ENCODE data around the gene SYMPK. TPM values are rescaled to one million over a fixed set of nuclear protein-coding genes. Genes with fewer than 3 reads are reported as not detected.
"Not testable (repeated sequence)": the region's sequence is repeated elsewhere in the genome, so short reads cannot be mapped to it uniquely, and the experiment has no call there.

SYMPK gene
- total RNA-seq, 4 donors from 2014 or later: 32.8 to 76.3 (median 44.1) TPM

DNA sequence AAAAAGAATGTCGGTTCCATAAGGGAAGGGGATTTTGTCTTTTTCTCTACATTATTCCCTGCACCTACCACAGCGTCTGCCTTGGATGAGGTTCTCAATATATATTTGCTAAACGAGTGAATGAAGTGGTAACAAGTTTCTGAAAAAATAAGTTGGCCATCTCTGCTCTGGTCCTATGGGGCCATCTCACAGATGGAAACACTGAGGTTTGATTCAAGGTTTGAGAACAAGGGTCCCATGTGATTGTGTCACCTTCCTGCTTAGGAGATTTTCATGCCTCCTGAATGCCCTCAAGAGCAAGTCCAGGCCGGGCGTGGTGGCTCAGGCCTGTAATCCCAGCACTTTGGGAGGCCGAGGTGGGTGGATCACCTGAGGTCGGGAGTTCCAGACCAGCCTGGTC lies 36.3 kb upstream of the SYMPK start:
- TF ChIP-seq POLR2A (IDR thresholded peaks at IDR 0.05): no peak
- no peak for TF ChIP-seq POLR2AphosphoS5 (IDR thresholded peaks at IDR 0.05)
- TF ChIP-seq EP300 (IDR thresholded peaks at IDR 0.05): no peak
- TF ChIP-seq, protein P1, sequence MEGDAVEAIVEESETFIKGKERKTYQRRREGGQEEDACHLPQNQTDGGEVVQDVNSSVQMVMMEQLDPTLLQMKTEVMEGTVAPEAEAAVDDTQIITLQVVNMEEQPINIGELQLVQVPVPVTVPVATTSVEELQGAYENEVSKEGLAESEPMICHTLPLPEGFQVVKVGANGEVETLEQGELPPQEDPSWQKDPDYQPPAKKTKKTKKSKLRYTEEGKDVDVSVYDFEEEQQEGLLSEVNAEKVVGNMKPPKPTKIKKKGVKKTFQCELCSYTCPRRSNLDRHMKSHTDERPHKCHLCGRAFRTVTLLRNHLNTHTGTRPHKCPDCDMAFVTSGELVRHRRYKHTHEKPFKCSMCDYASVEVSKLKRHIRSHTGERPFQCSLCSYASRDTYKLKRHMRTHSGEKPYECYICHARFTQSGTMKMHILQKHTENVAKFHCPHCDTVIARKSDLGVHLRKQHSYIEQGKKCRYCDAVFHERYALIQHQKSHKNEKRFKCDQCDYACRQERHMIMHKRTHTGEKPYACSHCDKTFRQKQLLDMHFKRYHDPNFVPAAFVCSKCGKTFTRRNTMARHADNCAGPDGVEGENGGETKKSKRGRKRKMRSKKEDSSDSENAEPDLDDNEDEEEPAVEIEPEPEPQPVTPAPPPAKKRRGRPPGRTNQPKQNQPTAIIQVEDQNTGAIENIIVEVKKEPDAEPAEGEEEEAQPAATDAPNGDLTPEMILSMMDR (IDR thresholded peaks at IDR 0.05): no peak
- 91% methylated on average over 7 of the region's 7 CpGs for WGBS
- Histone ChIP-seq H3K9me3 (no peaks in the 10 kb centered on the region), H3K27ac (no peak overlapping the region), H3K27me3 (no peaks in the 10 kb centered on the region), H3K36me3 (peaks cover 41% of the 10 kb centered on the region), H3K4me3 (no peak overlapping the region), H3K4me1 (peaks cover 24% of the 10 kb centered on the region)
- DNase-seq (ENCODE audit: low spot score in 2 of 2): no peak

DNA sequence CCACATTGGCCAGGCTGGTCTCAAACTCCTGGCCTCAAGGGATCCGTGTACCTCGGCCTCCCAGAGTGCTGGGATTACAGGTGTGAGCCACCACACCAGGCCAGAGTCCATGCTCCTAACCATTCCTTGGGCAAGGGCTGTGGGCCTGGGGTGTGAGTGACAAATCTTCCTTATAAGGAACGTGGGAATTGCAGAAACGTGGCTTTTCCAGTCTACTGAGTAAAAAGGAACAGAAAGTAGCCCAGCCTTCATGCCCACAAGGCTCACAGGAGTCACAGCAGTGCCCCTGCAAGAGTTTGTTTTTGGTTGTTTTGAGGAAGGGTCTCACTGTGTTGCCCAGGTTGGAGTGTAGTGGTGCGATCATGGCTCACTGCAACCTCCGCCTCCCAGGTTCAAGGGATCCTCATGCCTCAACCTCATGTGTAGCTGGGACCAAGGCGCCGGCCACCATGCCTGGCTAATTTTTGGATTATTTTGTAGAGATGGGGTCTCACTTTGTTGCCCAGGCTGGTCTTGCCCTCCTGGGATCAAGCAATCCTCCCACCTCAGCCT lies 34.4 kb upstream of the SYMPK start:
- Histone ChIP-seq H3K9me3 (no peaks in the 10 kb centered on the region), H3K4me3 (no peak overlapping the region), H3K27ac (no peak overlapping the region), H3K4me1 (peaks cover 18% of the 10 kb centered on the region), H3K27me3 (no peaks in the 10 kb centered on the region), H3K36me3 (peaks cover 41% of the 10 kb centered on the region)
- DNase-seq (ENCODE audit: low spot score in 2 of 2): no peak
- WGBS: 88% methylated on average over 8 of the region's 8 CpGs
- TF ChIP-seq POLR2AphosphoS5 (IDR thresholded peaks at IDR 0.05): no peak
- TF ChIP-seq, protein P1 (IDR thresholded peaks at IDR 0.05): no peak
- TF ChIP-seq POLR2A (IDR thresholded peaks at IDR 0.05): no peak
- TF ChIP-seq EP300 (IDR thresholded peaks at IDR 0.05): no peak

DNA sequence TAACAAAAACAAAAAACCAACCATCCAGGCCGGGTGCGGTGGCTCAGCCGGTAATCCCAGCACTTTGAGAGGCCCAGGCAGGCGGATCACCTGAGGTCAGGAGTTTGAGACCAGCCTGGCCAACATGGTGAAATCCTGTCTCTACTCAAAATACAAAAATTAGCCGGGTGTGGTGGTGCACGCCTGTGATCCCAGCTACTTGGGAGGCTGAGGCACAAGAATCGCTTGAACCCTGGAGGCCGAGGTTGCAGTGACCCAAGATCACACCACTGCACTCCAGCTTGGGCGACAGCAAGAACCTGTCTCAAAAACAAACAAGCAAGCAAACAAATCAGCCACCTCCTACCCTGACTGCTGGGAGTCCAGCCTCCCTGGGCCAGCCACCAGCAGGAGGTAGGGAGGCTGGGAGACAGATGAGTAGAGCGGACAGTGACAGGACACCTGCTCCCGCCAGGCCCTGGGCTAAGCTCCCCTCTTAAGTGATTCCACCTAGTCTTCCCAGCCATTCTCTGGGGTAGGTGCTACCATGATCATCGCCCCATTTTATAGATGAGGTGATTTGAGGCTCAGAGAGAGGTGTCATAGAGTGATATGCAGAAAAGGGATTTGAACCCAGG lies 33.1 kb upstream of the SYMPK start:
- H3K4me1 ChIP-seq; H3K9me3 ChIP-seq; DNase-seq (ENCODE audit: low spot score in 2 of 2); H3K27ac ChIP-seq; H3K4me3 ChIP-seq; H3K27me3 ChIP-seq: not testable (repeated sequence)
- 94% methylated on average over 12 of the region's 12 CpGs for WGBS
- H3K36me3 ChIP-seq: peaks cover 45% of the 10 kb centered on the region

DNA sequence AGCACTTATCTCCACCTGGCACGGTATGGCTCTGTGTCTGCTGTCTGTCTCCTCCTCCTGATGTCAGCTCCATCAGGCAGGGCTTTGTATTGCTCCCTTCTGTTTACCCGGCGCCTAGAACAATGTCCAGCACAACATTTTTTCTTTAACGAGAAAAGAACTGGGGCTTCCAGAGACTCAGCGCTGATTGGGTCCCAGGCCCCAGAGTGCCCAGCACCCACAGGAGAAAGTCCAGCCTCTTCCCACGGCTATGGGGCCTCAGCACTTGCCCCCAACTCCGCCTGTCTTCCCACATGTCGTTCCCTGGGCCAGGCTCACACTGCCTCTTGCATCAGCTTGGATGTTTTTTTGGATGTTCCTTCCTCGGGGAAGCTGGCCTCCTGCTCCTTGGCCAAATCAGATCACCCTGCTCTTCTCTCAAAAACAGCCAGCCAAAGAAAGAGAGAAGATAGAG lies 32.6 kb upstream of the SYMPK start:
- H3K36me3 ChIP-seq: peaks cover 50% of the 10 kb centered on the region
- TF ChIP-seq EP300 (IDR thresholded peaks at IDR 0.05): no peak
- no peak for TF ChIP-seq POLR2A (IDR thresholded peaks at IDR 0.05)
- TF ChIP-seq, protein P1 (IDR thresholded peaks at IDR 0.05): no peak
- no peak for TF ChIP-seq POLR2AphosphoS5 (IDR thresholded peaks at IDR 0.05)
- H3K27me3 ChIP-seq: no peaks in the 10 kb centered on the region
- H3K27ac ChIP-seq: no peak overlapping the region
- H3K9me3 ChIP-seq: no peaks in the 10 kb centered on the region
- H3K4me1 ChIP-seq: peaks cover 3% of the 10 kb centered on the region
- 83% methylated on average over 9 of the region's 9 CpGs for WGBS
- no peak overlapping the region for H3K4me3 ChIP-seq
- no peak for DNase-seq (ENCODE audit: low spot score in 2 of 2)

DNA sequence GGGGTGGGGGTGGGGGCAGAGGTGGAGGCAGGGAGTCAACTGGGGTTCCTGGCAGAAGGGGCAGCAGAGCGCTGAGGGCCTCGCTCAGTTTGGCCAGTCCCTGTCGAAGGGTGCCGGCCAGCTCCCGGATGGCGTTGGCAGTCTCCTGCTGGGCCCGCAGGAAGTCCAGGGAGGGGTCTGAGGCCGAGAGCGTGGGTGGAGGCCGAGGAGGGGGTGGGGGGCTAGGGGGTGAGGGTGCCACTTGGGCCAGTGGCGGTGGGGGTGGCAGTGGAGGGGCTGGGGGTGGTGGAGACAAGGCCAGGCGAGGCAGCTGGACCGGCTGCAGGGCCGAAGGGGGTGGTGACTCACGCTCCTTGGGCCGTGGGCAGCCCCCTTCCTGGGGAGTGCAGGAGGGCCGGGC lies 27.9 kb upstream of the SYMPK start:
- DNase-seq (ENCODE audit: low spot score in 2 of 2): no peak
- WGBS: 87% methylated on average over 10 of the region's 17 CpGs
- Histone ChIP-seq H3K9me3 (no peaks in the 10 kb centered on the region), H3K4me3 (no peak overlapping the region), H3K27ac (no peak overlapping the region), H3K27me3 (no peaks in the 10 kb centered on the region), H3K36me3 (peaks cover 24% of the 10 kb centered on the region), H3K4me1 (peaks cover 9% of the 10 kb centered on the region)
- no peak for TF ChIP-seq POLR2AphosphoS5 (IDR thresholded peaks at IDR 0.05)

DNA sequence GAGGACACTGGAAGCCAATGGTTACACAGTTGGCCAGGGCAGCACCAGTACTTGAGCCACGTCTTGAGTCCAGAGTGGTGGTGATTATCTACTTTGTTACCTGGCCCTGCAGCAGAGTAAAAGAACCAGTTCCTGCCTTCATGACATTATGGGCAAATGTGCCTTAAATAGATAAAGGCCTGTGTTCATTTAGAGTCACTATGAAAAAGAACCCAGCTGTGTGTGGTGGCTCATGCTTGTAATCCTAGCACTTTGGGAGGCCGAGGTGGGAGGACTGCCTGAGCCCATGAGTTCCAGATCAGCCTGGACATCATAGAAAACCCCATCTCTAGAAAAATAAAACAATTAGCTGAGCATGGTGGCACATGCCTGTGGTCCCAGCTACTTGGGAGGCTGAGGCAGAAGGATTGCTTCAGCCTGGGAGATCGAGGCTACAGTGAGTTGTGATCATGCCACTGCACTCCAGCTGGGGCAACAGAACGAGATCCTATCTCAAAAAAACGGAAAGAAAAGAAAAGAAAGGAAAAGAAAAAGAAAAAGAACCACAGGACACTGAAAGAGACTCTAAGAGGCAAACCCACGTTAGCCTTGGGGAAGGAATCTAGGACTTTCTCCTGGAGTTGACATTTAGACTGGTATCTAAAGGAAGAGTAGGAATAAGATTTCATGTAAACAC lies 26.4 kb upstream of the SYMPK start:
- Histone ChIP-seq H3K27me3 (no peaks in the 10 kb centered on the region), H3K27ac (no peak overlapping the region), H3K36me3 (peaks cover 13% of the 10 kb centered on the region), H3K4me1 (peaks cover 22% of the 10 kb centered on the region), H3K4me3 (no peak overlapping the region), H3K9me3 (no peaks in the 10 kb centered on the region)
- 79% methylated on average over 6 of the region's 6 CpGs for WGBS
- DNase-seq (ENCODE audit: low spot score in 2 of 2): no peak
- TF ChIP-seq POLR2AphosphoS5 (IDR thresholded peaks at IDR 0.05) (no peak), POLR2A (IDR thresholded peaks at IDR 0.05) (no peak), EP300 (IDR thresholded peaks at IDR 0.05) (no peak)
- TF ChIP-seq, protein P1 (IDR thresholded peaks at IDR 0.05): no peak

All from suprapubic skin (tissue), 4 donors.